HG03460 (cell line): Measurements from ENCODE around the gene KLHL20.
"Not testable (repeated sequence)": the region's sequence is repeated elsewhere in the genome, so short reads cannot be mapped to it uniquely, and the experiment has no call there.

Experiments
- ATAC-seq: cut with Tn5 transposase; IDR thresholded peaks from one replicate; pipeline ENCODE4 v1.9.1; 2021; ENCODE audit not compliant: unreplicated experiment

KLHL20 gene

GRCh38 chr1:173714759-173715537, at the start of gene KLHL20:
Gene KLHL20, plus strand, starts transcription at chr1:173714981. Its CDS starts 1,063 bp downstream, at chr1:173716044.
- ATAC-seq: peak; percentile 96

- no peak for ATAC-seq
Observed at GRCh38 chr1:173666646-173667045, 48.1 kb upstream of the KLHL20 start.

GRCh38 chr1:173669491-173669941, 45.3 kb upstream of the KLHL20 start, which contains the start of gene ANKRD45:
Gene ANKRD45, minus strand, starts transcription at chr1:173669851. Its CDS starts 10,433 bp downstream, at chr1:173659418.
- no peak for ATAC-seq

- ATAC-seq: not testable (repeated sequence)
Observed at GRCh38 chr1:173674496-173674895, 40.3 kb upstream of the KLHL20 start.

- not testable (repeated sequence) for ATAC-seq
Observed at GRCh38 chr1:173680152-173680551, 34.6 kb upstream of the KLHL20 start.

GRCh38 chr1:173682184-173682583, 32.6 kb upstream of the KLHL20 start:
- ATAC-seq: no peak

- not testable (repeated sequence) for ATAC-seq
Observed at GRCh38 chr1:173683838-173684237, 30.9 kb upstream of the KLHL20 start.

- not testable (repeated sequence) for ATAC-seq
Observed at GRCh38 chr1:173685121-173685520, 29.7 kb upstream of the KLHL20 start.

- ATAC-seq: no peak
Observed at GRCh38 chr1:173688300-173688699, 26.5 kb upstream of the KLHL20 start.

- no peak for ATAC-seq
Observed at GRCh38 chr1:173693238-173693637, 21.5 kb upstream of the KLHL20 start.

GRCh38 chr1:173701299-173701698, 13.5 kb upstream of the KLHL20 start:
- not testable (repeated sequence) for ATAC-seq

- no peak for ATAC-seq
Observed at GRCh38 chr1:173702736-173703135, 12.0 kb upstream of the KLHL20 start.

- no peak for ATAC-seq
Observed at GRCh38 chr1:173705117-173705516, 9.7 kb upstream of the KLHL20 start.

GRCh38 chr1:173708787-173709186, 6.0 kb upstream of the KLHL20 start:
- ATAC-seq: no peak

- ATAC-seq: no peak
Observed at GRCh38 chr1:173714441-173714758, 381 bp upstream of the KLHL20 start.

- ATAC-seq: no peak
Observed at GRCh38 chr1:173715538-173715844, 710 bp downstream of the KLHL20 start.

- ATAC-seq: no peak
Observed at GRCh38 chr1:173717238-173717637, 2.5 kb downstream of the KLHL20 start.

- ATAC-seq: not testable (repeated sequence)
Observed at GRCh38 chr1:173731331-173731730, 16.6 kb downstream of the KLHL20 start.

- ATAC-seq: no peak
Observed at GRCh38 chr1:173733912-173734311, 19.1 kb downstream of the KLHL20 start.

GRCh38 chr1:173736104-173736503, 21.3 kb downstream of the KLHL20 start:
- not testable (repeated sequence) for ATAC-seq

GRCh38 chr1:173742203-173742886, 27.6 kb downstream of the KLHL20 start:
- ATAC-seq: no peak

GRCh38 chr1:173744651-173745050, 29.9 kb downstream of the KLHL20 start:
- no peak for ATAC-seq
